NCI-H146 (cell line): ENCODE data around the gene IGSF8.

Experiments used
- DNase-seq: peaks from one replicate; lab custom pipeline; 2025; lab: John Stamatoyannopoulos, UW

The IGSF8 gene, protein sequence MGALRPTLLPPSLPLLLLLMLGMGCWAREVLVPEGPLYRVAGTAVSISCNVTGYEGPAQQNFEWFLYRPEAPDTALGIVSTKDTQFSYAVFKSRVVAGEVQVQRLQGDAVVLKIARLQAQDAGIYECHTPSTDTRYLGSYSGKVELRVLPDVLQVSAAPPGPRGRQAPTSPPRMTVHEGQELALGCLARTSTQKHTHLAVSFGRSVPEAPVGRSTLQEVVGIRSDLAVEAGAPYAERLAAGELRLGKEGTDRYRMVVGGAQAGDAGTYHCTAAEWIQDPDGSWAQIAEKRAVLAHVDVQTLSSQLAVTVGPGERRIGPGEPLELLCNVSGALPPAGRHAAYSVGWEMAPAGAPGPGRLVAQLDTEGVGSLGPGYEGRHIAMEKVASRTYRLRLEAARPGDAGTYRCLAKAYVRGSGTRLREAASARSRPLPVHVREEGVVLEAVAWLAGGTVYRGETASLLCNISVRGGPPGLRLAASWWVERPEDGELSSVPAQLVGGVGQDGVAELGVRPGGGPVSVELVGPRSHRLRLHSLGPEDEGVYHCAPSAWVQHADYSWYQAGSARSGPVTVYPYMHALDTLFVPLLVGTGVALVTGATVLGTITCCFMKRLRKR

GRCh38 chr1:160097911-160098851, at the start of gene IGSF8:
TSS of gene IGSF8 (minus strand) at chr1:160098619. CDS start at chr1:160098472, 147 bp downstream.
- DNase-seq, result peak; percentile 97

DNA sequence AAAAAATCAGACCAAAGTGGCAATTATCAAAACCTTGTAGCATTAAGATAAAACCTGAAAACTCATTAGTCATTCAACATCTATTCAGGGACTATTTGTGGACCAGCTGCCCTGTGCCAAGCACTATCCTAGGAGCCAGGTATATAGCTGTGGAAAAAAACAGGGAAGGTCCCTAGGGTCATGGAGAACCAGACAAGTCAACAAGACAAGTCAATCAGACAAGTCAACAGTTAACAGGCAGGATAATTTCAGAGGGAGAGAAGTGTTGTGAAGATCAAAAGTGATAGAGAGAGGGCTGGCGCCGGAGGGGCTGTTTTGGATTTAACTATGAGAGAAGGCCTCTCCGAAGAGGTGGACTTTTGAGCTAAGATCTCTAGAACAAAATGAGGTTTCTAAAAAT, 49.7 kb upstream of the IGSF8 start:
- no peak for DNase-seq

DNA sequence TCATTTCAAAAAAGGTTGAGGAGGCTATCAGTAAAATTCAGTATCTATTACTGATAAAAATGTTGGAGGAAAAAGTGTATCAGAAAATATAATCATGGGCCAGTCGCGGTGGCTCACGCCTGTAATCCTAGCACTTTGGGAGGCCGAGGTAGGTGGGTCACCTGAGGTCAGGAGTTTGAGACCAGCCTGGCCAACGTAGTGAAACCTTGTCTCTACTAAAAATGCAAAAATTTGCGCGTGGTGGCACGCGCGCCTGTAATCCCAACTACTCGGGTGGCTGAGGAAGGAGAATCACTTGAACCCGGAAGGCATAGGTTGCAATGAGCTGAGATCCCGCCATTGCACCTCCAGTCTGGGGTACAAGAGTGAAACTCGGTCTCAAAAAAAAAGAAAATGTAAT, 47.7 kb upstream of the IGSF8 start:
- DNase-seq, result no peak

GRCh38 chr1:160144921-160145320, 46.5 kb upstream of the IGSF8 start:
- no peak for DNase-seq

- DNase-seq, result no peak
Observed at GRCh38 chr1:160143695-160144094, 45.3 kb upstream of the IGSF8 start.

DNA sequence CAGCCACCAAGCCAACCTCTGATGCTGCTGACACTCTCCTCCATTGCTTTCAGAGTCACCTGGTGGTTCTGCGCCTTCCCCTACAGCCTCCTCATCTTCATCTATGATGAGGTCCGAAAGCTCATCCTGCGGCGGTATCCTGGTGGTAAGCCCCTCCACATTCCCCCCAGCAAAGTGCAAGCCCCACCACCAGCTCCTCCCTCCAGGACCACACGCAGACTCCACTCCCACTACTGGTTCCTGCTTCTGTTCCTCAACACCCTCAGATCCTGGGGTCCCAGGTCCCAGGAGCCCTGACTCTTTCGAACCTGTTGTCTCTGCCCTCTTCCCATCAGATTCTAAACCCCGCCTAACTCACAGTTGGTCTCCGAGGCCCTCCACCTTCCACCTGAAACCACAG, 41.4 kb upstream of the IGSF8 start:
- no peak for DNase-seq

DNA sequence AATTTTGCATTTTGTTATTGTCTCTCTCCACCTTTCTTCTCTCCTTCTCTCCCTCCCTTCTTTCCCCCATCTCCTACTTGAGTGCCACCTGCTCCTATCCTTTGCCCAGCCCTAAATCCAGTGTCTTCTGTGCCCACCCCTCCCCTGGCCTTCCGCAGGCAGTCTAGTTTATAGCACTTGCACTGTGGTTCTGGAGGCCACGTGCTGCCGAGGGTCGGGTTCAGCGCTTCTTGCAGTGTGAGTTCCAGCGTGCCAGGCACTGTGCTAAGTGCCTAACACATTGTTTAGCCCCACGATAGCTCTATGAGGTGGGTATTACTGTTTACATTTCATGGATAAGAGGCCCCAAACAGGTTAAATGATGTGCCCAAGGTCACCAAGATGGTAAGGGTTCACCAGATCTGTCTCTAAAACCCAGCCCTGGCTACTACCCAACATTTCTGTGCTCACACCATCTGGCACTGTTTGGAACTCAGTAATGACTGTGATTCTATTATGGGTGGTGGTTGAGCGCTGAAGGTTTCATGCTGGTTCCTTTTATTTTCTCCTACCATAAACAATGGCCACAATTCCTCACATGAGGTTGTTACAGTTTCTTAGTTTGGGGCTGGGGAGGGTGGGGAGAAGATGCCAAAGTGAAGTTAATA, 38.9 kb upstream of the IGSF8 start:
- no peak for DNase-seq

GRCh38 chr1:160136926-160137200, 38.4 kb upstream of the IGSF8 start:
- DNase-seq, result no peak

GRCh38 chr1:160136121-160136925, 37.9 kb upstream of the IGSF8 start:
- no peak for DNase-seq

- no peak for DNase-seq
Observed at GRCh38 chr1:160134791-160135572, 36.6 kb upstream of the IGSF8 start.

GRCh38 chr1:160133990-160134770, 35.8 kb upstream of the IGSF8 start:
- no peak for DNase-seq

DNA sequence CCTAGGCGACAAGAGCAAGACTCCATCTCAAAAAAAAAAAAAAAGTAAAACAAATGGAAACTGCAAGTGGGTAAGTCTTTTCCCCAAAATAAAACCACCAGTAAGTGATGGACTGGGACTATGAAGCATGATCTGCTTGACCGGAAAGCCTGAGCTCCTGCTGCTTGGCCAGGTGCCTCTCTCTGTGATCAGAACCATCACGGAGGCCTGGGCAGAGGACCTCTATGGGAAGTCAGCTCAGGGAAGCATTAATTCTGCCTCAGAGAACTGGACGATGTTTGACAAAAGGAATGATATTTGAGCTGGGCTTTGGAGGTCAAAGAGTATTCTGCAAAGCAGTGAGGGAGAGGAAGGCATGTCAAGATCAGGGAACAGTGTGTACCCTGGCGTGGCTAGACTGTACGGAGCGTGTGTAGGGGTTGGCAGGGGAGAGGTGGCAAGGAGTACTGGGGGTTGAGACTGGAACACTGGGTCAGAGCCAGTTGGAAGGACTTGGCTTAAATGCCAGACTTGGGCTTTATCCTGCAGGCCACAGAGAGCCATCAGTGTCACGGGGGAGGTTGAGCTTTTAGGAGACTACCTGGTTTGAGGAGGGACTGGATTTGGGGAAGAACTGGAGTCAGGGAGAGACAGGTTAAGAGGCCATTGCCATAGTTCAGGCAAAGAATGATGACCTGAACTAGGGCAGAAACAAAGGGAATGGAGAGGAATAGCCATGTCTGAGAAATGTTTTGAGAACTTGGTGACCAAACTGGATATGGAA, 33.6 kb upstream of the IGSF8 start:
- no peak for DNase-seq

GRCh38 chr1:160130939-160131338, 32.5 kb upstream of the IGSF8 start:
- DNase-seq, result no peak

GRCh38 chr1:160130486-160130885, 32.1 kb upstream of the IGSF8 start:
- DNase-seq, result no peak

DNA sequence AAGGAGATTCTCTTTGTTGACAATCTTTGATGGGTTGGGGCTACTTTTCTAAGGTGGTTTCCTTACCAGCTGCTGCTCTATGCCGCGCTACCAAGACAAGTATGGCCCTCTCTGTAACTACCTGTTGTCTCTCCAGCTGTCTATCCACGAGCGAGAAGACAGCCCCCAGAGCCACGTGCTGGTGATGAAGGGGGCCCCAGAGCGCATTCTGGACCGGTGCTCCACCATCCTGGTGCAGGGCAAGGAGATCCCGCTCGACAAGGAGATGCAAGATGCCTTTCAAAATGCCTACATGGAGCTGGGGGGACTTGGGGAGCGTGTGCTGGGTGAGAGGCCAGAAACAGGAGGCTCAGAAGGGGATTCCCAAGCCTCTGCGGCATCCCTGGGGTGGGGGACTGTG, 31.5 kb upstream of the IGSF8 start:
- DNase-seq, result no peak

- DNase-seq, result no peak
Observed at GRCh38 chr1:160129558-160129957, 31.1 kb upstream of the IGSF8 start.

DNA sequence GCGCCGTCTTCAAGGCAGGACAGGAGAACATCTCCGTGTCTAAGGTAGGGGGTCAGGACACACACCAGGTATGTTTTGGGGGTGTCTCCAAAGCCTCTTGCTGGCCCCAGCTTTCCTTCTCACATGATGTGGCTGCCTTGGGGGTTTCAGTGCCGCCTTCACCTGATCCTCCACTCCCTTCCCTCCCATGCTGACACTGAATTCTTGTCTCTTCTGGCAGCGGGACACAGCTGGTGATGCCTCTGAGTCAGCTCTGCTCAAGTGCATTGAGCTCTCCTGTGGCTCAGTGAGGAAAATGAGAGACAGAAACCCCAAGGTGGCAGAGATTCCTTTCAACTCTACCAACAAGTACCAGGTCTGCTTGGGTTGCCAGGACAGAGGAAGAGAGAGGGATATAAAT, 30.6 kb upstream of the IGSF8 start:
- no peak for DNase-seq

- DNase-seq, result no peak
Observed at GRCh38 chr1:160128636-160129035, 30.2 kb upstream of the IGSF8 start.

DNA sequence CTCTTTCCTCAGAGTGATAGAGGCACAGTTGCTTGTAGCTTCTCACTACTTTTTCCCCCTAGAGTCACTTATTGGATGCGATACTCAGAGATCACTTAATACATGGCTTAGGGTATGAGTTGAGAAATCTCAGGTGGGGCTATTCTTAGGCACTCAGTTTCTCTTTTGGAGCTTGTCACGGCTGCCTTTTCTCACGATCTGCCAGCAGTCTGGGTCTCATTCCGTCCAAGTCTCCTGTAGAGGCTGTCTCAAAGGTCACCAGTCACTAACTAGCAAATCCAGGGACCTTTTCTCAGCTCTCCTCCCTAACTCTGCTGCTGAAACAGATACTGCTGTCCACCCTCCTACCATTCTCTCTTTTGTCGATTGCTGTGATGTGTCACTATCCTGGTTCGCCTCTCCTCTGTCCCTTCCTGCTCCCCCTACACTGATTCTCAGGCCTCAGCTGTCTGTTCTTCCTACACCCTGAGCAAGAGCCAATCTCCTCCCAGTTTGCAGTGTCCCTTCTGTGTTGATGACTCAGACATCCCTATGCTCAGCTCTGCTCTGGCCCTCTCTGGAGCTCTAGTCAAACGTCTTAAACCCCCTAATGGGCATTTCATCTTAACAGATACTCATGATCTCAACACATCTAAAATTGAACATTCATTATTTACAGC, 29.6 kb upstream of the IGSF8 start:
- DNase-seq, result no peak
